ENCODE measurements around the gene INPP5F.
A peak's percentile ranks its signal among the peaks of the same experiment; 100 is the strongest.

Gene INPP5F, protein sequence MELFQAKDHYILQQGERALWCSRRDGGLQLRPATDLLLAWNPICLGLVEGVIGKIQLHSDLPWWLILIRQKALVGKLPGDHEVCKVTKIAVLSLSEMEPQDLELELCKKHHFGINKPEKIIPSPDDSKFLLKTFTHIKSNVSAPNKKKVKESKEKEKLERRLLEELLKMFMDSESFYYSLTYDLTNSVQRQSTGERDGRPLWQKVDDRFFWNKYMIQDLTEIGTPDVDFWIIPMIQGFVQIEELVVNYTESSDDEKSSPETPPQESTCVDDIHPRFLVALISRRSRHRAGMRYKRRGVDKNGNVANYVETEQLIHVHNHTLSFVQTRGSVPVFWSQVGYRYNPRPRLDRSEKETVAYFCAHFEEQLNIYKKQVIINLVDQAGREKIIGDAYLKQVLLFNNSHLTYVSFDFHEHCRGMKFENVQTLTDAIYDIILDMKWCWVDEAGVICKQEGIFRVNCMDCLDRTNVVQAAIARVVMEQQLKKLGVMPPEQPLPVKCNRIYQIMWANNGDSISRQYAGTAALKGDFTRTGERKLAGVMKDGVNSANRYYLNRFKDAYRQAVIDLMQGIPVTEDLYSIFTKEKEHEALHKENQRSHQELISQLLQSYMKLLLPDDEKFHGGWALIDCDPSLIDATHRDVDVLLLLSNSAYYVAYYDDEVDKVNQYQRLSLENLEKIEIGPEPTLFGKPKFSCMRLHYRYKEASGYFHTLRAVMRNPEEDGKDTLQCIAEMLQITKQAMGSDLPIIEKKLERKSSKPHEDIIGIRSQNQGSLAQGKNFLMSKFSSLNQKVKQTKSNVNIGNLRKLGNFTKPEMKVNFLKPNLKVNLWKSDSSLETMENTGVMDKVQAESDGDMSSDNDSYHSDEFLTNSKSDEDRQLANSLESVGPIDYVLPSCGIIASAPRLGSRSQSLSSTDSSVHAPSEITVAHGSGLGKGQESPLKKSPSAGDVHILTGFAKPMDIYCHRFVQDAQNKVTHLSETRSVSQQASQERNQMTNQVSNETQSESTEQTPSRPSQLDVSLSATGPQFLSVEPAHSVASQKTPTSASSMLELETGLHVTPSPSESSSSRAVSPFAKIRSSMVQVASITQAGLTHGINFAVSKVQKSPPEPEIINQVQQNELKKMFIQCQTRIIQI

DNA sequence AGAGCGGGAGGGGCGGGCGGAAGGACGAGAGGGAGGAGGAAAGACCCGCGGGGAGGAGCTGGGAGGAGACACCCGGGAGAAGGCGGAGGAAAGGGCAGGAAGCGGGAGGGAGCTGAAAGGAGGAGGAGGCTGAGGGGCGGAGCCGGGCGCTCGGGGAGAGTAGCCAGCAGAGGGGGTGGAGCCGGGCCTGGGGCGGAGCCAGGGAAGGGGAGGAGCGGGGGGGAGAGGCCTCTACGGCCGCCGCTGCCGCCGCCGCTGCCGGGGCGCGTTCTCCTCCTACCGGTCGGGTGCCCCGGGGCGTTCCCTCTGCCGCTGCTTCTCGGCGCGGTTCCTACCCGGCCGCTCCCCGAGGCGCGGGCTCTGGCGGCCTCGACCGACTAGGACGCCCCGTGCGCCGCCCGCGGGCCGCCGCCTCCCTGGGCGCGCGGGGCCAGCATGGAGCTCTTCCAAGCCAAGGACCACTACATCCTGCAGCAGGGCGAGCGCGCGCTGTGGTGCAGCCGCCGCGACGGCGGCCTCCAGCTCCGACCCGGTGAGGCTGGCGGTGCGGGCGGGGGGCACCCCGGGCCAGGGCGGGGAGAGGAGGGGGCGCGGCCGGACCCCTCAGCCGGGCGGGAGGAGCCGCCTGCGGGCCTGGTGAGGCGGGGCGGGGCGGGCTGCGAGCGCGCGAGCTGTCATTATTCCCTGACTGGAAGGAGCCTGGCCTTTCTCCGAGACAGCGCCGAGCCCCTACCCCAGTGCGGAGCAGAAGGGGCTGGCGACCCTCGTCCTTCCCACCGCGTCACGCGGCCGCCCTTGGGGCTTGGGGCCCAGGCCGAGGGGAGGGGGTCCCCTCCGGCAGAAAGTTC lies at the start of gene INPP5F:
Gene INPP5F, plus strand, starts transcription at position 223 of the 848 bp plus-strand sequence. Its CDS starts 213 bp downstream, at position 436.
- DNase-seq: peak; percentile 96

DNA sequence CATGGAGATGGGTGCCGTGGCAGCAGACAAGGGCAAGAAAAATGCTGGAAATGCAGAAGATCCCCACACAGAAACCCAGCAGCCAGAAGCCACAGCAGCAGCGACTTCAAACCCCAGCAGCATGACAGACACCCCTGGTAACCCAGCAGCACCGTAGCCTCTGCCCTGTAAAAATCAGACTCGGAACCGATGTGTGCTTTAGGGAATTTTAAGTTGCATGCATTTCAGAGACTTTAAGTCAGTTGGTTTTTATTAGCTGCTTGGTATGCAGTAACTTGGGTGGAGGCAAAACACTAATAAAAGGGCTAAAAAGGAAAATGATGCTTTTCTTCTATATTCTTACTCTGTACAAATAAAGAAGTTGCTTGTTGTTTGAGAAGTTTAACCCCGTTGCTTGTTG lies 48.7 kb upstream of the INPP5F start:
- DNase-seq: no peak

DNA sequence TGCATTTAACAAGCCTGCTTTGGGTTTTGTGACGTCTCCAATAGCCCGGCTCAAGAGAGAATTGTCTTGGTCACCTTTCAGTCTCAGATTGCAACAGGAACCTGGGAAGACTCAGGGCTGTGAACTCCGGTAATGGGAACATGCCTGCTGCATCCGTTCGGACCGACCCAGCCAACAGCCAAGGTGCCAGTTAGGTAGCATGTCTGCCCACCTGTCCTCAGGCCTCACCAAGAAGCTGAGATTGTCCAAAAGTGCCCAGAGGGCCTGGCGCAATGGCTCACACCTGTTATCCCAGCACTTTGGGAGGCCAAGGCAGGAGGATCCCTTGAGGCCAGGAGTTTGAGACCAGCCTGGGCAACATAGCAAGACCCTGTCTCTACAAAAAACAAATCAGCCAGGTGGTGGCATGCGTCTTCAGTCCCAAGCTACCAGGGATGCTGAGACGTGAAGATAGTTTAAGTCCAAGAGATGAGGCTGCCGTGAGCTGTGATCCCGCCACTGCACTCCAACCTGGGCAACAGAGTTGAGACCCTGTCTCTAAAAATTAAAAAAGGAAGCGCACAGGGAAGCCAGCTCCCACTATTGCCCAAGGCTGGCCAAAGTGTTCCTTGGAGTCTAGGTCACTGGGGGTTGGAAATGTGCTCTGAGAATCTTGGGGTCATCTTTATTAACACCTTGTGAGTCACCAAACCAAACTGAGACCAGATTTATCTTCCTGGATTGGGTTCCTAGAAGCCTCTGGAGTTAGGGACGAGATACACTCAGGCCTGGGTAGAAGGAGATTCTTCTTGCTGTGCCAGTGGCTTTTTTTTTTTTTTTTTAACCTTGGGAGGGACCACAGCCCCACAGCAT lies 47.7 kb upstream of the INPP5F start:
- DNase-seq: no peak

DNA sequence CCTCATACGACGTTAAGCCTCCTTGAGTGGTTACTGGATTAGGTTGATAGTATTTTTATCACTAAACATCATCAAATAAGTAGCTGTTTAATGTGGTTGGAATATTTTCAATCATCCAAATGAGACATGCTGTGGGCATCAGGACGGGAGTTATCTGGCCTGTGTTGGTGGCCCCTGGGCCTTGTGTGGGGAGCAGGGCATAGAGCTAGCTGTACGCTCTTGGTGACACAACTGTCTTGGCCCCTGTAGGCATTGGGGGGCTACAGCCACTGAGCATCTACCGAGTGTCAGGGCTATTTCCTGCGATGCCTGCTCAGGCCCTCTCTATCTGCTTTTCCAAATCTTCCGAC lies 46.4 kb upstream of the INPP5F start:
- no peak for DNase-seq

DNA sequence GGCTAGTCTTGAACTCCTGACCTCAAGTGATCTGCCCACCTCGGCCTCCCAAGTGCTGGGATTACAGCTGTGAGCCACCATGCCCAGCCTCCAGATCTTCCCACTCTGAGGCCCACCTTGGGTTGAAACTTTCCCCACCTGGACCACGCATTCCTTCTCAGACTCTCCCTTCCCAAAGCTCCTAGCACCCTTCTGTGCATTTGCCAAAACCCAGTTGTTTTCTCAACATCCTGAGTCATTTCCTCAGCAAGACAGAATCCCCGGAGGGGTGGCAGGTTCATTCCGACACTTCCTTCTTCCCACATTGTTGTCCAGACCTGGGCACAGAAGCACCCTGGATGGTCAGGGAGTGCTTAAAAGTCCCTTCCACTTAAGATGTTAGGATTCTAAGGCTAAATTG lies 45.8 kb upstream of the INPP5F start:
- no peak for DNase-seq

DNA sequence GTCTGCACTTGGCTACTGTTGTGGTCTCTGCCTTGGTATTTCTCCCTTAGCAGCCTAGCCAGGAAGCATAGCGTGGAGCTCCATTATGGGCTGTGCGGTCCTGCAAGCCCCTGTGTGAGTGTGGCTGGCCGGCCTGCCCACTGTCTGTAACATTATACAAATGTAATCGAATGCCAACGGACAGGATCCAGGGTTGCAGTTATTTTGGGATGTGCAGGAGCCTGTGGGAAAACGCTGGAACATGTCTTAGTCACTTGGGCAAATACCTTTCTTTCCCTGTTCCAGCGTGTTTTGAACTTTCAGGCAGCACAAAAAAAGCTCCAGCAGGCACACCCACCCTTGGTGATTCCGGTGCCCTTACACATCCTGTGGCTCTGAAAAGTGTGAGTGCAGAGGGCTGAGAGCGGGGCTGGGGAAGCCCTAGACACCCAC lies 45.2 kb upstream of the INPP5F start:
- DNase-seq: no peak

DNA sequence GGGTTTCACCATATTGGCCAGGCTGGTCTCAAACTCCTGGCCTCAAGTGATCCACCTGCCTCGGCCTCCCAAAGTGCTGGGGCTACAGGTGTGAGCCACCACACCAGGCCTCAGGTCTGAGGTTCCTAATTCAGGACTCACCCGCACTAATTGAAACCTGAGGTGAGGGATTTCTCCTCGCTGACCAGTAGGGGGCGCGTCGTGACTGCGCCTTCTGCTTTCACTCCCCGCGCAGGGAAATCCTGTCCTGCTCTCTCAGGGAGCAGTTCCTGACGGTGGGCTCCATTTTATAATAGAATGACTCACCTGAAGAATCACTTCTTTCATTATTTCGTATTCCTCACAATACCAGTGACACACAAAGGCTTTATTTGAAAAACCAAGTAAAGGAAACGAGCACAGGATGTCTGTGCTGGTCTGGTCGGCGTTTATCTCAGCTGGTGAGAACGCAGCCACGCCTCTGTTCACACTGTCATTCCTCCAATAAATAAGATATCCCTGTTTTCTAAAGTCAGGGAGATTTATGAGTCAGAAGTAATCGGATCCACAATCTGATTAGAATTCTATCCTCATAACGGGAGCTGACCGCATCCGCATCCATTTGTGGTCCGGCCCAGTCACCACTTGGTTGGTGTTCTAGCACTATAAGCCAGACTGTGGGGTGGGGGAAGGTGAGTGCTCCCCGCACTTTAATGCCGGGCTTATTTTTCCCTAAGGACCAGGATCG lies 39.2 kb upstream of the INPP5F start:
- peak; percentile 83 for DNase-seq

DNA sequence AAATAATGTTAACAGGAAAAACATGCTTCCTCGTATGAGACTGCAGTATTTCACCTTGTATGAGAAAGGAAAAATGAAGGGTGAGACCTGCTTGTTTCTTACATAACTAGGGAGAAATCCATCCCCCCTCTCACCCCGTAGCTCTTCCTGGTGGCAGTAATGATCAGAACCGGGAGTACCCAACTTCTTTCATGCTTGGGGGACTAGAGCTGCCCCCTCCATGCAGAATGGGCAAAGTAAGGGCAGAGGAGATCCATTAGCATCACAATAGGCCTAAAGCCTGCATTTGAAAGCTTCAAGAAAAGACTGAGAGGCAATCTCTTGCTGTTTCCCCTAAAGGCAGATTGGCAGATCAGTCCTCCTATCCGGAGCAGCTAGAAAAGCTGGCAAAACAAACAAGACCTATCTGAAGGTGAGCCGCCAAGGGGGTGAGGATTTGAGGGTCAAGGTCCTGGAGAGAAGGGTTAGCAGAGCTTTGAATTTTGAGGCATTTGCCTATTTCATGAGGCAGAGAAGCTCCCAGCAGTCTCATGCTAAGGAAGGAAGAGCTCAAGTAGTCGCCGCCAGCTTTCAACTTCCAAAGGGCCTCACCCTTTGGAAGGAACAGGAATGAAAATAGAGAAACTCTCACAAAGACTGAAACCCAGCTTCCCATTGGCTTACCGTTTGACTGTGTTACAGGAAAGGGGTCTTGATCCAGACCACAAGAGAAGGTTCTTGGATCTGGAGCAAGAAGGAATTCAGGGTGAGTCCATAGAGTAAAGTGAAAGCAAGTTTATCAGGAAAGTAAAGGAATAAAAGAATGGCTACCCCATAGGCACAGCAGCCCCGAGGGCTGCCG lies 38.4 kb upstream of the INPP5F start:
- no peak for DNase-seq

DNA sequence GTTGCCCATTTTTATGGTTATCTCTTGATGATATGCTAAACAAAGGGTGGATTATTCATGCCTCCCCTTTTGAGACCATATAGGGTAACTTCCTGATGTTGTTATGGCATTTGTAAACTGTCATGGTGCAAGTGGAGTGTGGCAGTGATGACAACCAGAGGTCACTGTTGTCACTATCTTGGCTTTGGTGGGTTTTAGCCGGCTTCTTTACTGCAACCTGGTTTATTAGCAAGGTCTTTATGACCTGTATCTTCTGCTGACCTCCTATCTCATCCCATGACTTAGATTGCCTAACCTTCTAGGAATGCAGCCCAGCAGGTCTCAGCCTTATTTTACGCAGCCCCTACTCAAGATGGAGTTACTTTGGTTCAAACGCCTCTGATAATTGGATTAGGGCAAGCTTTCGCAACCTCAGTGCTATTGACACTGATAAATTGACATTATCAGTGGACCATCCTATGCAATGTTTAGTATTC lies 37.8 kb upstream of the INPP5F start:
- no peak for DNase-seq

DNA sequence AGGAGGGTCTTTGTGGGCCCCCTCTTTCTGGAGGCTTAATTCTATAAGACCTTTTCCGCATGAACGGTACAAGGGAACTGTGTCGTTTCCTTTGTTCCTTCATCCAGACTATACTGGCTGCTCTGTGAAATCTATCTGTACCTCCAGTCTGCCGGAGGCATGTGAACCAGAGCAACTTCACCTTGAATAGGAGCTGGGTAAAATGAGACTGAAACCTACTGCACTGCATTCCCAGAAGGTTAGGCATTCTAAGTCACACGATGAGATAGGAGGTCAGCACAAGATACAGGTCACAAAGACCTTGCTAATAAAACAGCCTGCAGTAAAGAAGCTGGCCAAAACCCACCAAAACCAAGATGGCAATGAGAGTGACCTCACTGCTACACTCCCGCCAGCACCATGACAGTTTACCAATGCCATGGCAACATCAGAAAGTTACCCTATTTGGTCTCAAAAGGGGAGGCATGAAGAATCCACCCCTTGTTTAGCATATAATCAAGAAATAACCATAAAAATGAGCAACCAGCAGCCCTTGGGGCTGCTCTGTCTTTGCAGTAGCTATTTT lies 36.8 kb upstream of the INPP5F start:
- DNase-seq: no peak

DNA sequence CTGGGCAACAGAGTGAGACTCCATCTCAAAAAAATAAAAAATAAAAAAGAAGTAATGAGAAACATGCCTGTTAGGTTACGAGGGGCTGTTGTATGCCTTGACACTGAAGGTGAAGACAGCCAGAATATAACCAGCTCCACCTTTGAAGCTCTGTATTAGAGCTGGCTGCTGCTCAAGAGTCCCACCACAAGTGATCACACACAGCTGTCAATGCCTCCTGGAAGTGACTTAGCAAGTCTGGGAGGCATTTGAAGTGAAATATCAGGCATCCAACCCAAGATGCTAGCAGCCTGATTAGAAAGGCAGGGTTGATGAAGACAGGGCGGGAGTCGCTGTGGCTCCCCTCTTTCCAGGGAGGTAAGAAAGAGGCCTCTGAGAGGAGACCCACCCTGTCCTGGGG lies 34.1 kb upstream of the INPP5F start:
- DNase-seq: no peak

DNA sequence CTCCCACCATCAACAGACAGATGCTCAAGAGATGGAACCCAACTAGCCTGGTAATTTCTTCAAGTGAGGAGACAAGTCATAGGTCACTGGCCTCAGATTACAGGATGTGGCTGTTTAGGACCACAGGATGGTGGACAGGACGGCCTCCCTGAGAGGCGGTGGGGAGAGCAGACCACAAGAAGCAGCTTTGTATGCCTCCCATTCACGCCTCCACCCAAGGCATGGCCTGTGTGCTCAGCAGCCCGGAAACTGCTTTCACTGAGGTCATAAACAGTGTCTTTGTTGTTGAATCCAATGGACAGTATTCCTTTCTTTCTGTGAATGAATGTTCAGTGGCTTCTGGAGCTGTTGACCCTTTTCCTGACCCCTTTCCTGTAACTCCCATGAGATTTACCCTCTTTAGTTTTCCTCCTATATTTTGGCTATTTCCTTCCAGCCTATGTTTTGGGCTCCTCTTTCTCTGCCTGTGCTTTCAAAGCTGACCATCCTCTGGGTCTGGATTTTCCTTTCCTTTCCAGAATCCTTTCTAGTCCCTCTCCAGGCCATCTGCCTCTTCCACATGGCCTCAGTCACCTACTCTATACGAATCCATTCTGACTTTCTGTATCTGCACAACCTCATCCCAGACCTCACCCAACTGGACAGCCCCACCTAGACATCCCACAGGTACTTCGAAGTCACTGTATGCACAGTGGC lies 32.4 kb upstream of the INPP5F start:
- peak; percentile 54 for DNase-seq

DNA sequence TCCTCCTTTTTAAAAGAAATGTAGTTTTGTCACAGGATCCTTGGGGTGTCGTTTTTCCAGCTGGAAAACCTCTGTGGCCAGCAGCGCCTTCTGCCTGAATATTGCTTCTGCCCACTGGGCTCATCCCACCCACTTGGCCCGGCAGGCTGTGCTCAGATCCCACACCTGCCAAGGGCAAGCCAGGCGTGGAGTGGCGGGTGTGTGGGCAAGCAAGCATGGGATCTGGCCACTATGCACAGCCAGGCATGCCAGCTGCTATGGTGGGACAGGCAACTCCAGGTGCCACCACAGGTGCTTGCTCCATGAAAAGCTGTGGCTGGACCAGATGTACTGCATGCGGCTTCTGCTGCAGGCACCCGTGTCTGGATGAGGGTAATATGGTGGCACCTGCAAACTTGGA lies 31.2 kb upstream of the INPP5F start:
- no peak for DNase-seq

DNA sequence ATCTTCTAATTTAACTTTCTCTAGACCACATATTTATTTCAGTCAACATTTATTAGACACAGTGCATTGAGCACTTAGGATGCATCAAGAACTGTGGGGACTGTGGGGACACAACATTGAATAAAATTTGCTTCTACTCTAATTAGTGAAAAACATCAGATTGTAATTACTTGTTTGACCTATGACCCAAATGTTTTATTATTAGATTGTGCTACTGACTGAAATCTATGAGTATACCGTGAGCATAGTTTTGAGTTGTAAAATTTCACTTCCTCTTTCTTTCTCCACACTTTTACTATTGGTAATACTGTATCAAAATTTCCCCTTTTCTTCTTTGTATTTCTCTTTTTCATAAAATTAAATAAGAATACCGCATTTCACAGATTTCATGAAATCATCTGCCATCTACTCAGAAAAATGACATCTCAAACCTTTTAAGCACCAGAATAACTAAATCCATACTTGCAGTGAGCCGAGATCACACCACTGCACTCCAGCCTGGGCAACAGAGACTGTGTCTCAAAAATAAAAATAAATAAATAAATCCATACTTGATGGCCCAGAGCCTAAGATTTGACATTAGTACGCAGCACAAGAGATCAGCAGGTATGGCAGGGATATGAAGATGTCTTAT lies 25.4 kb upstream of the INPP5F start:
- DNase-seq: no peak

DNA sequence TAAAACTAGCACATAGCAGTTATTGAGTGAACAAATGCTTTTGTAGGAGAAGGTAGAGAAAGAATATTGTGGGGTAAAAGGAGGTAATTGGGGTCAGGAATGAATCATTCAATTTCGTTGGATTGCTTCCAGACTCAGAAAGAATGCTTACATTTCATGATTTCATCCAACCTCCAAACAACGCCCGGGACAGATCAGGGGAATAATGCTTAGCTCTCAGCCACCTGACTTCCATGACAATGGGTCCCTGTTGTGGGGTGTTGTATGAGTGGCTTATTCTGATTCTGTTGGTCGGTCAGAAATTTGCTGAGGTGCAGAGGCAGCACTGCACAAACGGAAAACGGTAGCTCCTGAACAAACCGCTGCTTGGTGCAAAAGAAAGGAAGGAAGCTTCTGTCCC lies 24.0 kb upstream of the INPP5F start:
- no peak for DNase-seq

DNA sequence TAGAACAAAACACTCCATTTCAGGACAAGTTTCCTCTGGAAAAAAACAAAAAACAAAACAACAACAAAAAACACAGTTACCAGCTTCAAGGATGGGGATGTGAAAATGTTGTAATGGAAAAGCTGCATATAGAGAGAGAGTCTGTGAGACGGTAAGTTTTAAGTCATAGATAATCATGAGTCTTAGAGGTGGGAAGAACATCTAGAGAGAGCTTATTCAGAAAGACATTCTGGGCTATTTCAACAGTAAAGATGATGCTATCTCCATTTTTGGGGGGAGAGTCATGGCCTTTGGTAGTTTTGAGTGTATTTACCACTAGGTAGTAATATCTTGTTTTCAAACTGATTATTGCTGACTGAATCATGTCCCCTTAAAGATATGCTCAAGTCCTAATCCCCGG lies 23.3 kb upstream of the INPP5F start:
- no peak for DNase-seq

DNA sequence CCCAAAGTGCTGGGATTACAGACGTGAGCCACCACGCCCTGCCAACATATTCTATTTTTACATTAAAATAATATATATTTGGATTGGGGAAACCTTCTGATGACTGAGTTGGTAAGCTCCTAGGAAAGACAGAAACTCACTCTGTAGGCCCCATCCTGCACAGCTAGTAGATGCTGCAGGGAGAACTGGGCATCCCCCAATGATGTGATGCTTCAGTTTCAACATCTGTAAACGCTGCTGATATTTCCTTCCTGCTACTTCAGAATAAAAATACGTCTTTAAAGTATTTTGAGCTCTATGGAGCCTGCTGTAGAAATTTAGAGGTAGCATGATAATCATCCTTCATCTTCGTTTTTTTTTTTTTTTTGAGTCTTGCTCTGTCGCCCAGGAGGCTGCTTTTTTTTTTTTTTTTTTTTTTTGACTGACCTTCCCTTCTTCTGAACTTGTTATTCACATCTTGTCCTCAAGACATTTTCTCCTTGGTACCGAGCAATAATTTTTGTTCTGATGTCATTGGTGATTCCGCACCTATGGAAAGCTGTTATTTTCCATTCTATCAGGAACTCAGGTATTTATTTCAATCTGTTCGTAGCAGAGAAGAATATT lies 21.8 kb upstream of the INPP5F start:
- no peak for DNase-seq

DNA sequence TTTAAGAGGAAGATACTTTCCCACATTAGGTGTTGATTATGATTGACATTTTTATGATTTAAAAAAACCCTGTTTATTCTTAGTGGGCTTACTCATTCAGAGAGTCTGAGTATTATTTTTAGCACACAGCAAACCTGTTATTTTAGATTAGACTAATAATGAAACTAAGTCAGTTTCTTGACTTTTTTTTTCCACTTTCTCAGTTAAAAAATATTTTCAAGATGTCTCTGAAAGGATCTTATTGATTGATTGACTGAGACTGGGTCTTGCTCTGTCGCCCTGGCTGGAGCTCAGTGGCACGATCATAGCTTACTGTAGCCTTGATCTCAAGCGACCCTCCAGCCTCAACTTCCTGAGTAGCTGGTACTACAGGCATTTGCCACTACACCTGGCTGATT lies 20.4 kb upstream of the INPP5F start:
- DNase-seq: no peak
